ENCODE data around the gene PLEKHB2.
A peak's percentile ranks its signal among the peaks of the same experiment; 100 is the strongest.
"Not testable (repeated sequence)": the region's sequence is repeated elsewhere in the genome, so short reads cannot be mapped to it uniquely, and the experiment has no call there.

Gene PLEKHB2

DNA sequence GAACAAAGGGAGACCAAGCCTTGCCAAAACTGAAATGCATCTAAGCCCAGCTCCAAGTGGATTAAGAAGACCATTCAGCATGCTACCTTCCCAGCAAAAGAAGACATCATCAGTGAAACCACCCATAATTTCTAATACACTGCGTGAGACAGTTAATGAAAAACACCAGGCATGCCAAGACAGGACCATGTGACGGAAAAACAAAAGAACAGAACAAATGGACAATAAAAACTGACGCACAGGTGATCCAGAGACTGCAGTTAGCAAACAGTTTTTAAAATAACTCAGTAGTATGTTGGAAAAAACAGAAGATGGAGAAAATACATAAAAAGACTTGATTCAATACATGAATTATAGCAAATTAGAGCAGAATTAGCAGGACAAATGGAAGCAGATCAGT lies 27.2 kb upstream of the PLEKHB2 start:
- Mint-ChIP-seq H3K36me3 (peaks cover 53 to 68% of the 10 kb centered on the region in 2 donors), H3K4me1 (peaks cover 18 to 51% of the 10 kb centered on the region in 2 donors), H3K27ac (peak overlapping the region; percentile 33), H3K4me3 (no peak overlapping the region), H3K9me3 (no peaks in the 10 kb centered on the region), H3K27me3 (no peaks in the 10 kb centered on the region)
- DNase-seq (no peak), ATAC-seq (replicated peaks) (no peak)

DNA sequence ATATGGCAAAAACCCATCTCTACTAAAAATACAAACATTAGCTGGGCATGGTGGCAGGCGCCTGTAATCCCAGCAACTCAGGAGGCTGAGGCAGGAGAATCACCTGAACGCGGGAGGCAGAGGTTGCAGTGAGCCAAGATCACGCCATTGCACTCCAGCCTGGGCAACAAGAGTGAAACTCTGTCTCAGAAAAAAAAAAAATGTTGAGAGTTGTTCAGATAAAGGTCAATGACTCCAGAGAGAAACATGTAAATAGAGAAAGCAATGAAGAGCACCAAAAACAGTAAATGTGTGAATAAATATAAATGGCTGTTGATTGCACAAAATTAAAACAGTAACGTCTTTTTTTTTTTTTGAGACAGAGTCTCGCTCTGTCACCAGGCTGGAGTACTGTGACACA lies 25.2 kb upstream of the PLEKHB2 start:
- not testable (repeated sequence) for DNase-seq; H3K9me3 Mint-ChIP-seq; ATAC-seq (replicated peaks); H3K4me3 Mint-ChIP-seq; H3K27me3 Mint-ChIP-seq; H3K27ac Mint-ChIP-seq
- Mint-ChIP-seq H3K36me3 (peaks cover 48 to 60% of the 10 kb centered on the region in 2 donors), H3K4me1 (peaks cover 16 to 43% of the 10 kb centered on the region in 2 donors)

DNA sequence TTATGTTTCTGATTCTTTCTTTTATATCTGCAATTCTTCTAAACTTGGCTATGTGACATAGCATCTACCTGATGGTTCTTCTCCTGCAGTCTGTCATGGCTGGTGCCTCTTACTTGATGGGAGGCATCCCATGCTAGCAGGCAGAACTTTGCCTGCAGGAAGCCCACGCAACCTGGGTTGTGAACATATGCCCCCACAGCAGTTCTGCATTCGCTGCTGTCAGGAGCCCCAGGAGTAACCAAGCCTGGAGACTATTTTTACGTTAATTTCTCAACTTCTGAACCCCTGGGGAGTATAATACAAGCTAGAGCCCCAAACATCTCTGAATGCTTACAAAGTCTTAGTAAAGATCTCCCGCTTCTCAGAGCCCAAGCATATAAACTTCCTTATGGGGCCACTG lies 23.9 kb upstream of the PLEKHB2 start:
- ATAC-seq (replicated peaks) (no peak), DNase-seq (no peak)
- H3K4me1 Mint-ChIP-seq, result peaks cover 14 to 42% of the 10 kb centered on the region in 2 donors
- peaks cover 40 to 59% of the 10 kb centered on the region in 2 donors for H3K36me3 Mint-ChIP-seq
- H3K4me3 Mint-ChIP-seq, result no peak overlapping the region
- H3K27me3 Mint-ChIP-seq, result no peaks in the 10 kb centered on the region
- no peaks in the 10 kb centered on the region for H3K9me3 Mint-ChIP-seq
- no peak overlapping the region for H3K27ac Mint-ChIP-seq

DNA sequence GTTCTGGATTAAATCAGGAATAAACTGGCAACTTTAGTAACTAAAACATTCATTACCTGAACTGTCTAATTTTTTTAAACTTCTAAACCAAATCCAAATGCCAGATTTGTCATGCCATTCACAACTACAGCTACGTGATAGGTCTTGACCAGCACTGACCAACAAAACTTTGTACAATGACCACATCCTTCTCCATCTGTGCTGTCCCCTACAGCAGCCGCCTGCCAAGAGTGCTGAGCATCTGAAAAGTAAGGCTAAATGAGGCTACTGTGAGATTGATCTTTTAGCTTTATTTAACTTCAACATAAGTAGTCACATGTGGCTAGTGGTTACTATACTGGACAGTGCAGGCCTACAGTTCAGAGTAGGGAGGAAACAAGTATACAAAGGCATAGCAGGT lies 19.5 kb upstream of the PLEKHB2 start:
- Mint-ChIP-seq H3K36me3 (peaks cover 29 to 56% of the 10 kb centered on the region in 2 donors), H3K27me3 (no peaks in the 10 kb centered on the region), H3K27ac (peak overlapping the region; percentile 31), H3K4me3 (no peak overlapping the region), H3K9me3 (no peaks in the 10 kb centered on the region), H3K4me1 (peaks cover 8 to 30% of the 10 kb centered on the region in 2 donors)
- DNase-seq (no peak), ATAC-seq (replicated peaks) (no peak)

DNA sequence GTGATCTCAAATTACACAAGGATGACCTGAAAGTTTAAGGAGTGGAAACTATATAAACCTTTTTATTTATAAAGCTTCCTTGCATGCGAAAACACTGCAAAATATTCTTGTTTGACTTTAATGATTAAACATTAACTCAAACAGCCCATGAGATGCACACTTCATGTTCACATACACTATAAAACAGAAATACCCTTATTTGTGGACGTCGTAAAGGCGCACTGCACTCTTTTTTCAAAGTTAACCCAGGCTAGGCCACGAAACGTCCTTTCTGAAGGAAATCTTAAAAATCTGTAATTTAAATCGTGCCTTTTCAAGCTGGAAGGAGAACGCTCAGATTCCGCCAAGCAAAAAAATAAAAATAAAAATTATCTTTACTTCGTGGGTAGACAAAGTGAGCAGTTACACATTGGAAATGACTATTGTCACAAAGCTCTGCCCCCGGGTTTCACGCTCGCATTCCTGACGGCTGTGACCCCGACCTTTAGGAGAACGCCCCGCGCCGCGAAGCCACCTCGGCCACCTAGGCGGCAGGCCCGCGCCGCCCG lies 12.6 kb upstream of the PLEKHB2 start:
- H3K4me1 Mint-ChIP-seq, result peaks cover 5 to 14% of the 10 kb centered on the region in 2 donors
- peak overlapping the region; percentile 75 to 87 for H3K4me3 Mint-ChIP-seq
- peak overlapping the region; percentile 76 for H3K27ac Mint-ChIP-seq
- H3K36me3 Mint-ChIP-seq, result peaks cover 9 to 16% of the 10 kb centered on the region in 2 donors
- no peak for DNase-seq
- H3K9me3 Mint-ChIP-seq, result no peaks in the 10 kb centered on the region
- H3K27me3 Mint-ChIP-seq, result no peaks in the 10 kb centered on the region
- ATAC-seq (replicated peaks), result no peak

DNA sequence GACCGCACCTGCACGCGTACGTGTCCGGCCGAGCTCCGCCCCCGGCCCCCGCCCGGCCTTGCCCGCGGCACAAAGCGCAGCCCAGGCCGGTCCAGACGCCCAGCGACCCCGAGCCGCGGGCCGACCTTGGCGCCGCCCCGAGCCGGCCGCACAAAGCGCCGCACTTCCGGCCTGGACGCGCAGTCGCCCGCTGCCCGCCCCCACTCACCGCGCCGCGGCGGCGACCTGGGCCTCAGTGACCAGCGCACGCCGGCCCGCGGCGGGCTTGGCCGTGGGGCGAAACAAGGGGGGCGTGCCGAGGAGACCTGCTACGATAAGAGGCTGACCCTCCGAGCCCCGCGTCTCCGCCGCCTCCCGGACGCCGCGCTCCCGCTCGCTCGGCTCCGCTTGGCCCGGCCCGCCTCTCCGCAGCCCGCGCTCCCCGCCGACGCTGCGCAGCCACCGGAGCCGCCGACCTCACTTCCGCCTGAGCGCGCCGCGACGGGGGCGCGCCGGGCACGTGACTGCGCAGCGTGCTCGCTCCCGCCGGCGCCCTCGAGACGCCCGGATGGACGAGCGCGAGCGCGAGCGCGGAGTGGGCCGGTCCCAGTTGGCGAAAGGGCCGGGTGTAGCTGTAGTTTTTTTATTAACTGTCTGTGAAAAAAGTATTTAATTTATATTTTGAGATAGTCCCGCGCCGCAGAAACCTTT lies 12.0 kb upstream of the PLEKHB2 start, which contains the start of gene FAM168B:
Gene FAM168B, minus strand, starts transcription at position 455 of the 690 bp plus-strand sequence. CDS start 10,814 bp downstream, outside the sequence.
- DNase-seq, result peak; percentile 85

DNA sequence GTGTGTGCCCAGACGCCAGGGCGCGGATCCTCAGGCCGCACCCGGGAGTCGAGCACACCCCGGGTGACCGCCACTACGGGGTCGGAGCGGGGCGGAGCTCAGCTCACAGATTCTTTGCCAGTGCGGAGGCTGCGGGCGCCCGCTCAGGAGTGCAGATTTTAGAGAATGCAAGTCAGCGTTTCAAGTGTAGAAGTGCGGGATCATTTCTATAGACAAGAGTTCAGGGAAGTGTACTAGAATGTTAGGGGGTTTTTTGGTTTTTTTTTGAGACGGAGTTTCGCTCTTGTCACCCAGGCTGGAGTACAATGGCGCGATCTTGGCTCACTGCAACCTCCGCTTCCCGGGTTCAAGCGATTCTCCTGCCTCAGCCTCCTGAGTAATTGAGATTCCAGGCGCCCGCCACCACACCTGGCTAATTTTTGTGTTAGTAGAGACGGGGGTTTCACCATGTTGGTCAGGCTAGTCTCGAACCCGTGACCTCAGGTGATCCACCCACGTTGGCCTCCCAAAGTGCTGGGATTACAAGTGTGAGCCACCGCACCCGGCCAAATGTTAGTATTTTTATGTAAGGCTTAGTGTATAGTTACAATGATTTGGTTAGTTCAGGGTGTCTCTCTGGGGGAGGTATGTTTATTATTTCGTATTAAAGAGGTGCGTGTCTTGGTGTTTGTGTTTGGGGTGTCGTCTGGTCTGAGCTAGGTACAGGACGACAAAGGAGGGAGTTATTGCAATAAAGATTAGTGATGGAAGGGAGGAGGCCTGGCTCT lies 11.3 kb upstream of the PLEKHB2 start:
- Mint-ChIP-seq H3K27me3 (no peaks in the 10 kb centered on the region), H3K9me3 (no peaks in the 10 kb centered on the region)

More for the DNA sequence above, 12.0 kb upstream of the PLEKHB2 start, which contains the start of gene FAM168B:
- H3K4me1 Mint-ChIP-seq, result peaks cover 5 to 14% of the 10 kb centered on the region in 2 donors
- no peaks in the 10 kb centered on the region for H3K9me3 Mint-ChIP-seq
- ATAC-seq (replicated peaks), result peak; percentile 85 to 91
- H3K36me3 Mint-ChIP-seq, result peaks cover 7 to 12% of the 10 kb centered on the region in 2 donors
- peak within 1 kb of the TSS; percentile 96 for H3K27ac Mint-ChIP-seq
- H3K4me3 Mint-ChIP-seq, result peak within 1 kb of the TSS; percentile 87 to 90
- H3K27me3 Mint-ChIP-seq, result no peaks in the 10 kb centered on the region

DNA sequence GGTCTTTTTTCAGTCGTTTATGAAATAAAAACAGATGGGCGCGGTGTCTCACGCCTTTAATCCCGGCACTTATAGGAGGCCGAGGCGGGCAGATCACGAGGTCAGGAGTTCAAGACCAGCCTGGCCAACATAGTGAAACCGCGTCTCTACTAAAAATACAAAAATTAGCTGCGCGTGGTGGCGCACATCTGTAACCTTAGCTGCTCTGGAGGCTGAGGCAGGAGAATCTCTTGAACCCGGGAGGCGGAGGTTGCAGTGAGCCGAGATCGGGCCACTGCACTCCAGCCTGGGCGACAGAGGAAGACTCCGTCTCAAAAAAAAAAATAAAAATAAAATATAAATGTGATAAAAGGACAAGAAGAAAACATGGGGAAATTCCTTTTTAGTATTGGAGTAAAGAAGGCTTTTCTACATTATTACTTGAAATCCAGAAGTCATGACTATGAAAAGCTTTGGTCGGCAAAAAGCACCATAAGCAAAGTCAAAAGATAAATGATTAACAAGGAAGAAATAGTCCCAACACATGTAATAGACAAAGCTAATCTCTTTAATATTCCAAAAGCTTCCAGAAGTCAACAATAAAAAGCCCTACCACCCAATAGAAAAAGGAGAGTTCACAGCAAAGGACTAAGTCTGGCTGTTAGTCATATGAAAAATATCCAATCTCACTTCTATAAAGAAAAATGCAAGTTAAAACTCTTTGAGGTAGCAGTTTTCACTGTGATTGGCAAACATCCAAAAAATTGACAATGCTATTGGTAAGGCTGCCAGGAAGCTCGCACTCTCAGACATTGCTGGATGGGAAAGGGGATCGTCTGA lies 10.5 kb upstream of the PLEKHB2 start:
- DNase-seq (no peak), ATAC-seq (replicated peaks) (no peak)
- H3K4me1 Mint-ChIP-seq, result peaks cover 3 to 14% of the 10 kb centered on the region in 2 donors
- H3K27ac Mint-ChIP-seq, result peak overlapping the region; percentile 96
- no peaks in the 10 kb centered on the region for H3K9me3 Mint-ChIP-seq
- peak overlapping the region; percentile 87 to 90 for H3K4me3 Mint-ChIP-seq
- H3K27me3 Mint-ChIP-seq, result no peaks in the 10 kb centered on the region
- no peaks in the 10 kb centered on the region for H3K36me3 Mint-ChIP-seq

More for the DNA sequence above, 11.3 kb upstream of the PLEKHB2 start:
- peak overlapping the region; percentile 96 for H3K27ac Mint-ChIP-seq
- H3K4me1 Mint-ChIP-seq, result peaks cover 3 to 14% of the 10 kb centered on the region in 2 donors
- H3K4me3 Mint-ChIP-seq, result peak overlapping the region; percentile 87 to 90
- DNase-seq (no peak), ATAC-seq (replicated peaks) (peak; percentile 78 to 83)
- H3K36me3 Mint-ChIP-seq, result peaks cover 4 to 7% of the 10 kb centered on the region in 2 donors

DNA sequence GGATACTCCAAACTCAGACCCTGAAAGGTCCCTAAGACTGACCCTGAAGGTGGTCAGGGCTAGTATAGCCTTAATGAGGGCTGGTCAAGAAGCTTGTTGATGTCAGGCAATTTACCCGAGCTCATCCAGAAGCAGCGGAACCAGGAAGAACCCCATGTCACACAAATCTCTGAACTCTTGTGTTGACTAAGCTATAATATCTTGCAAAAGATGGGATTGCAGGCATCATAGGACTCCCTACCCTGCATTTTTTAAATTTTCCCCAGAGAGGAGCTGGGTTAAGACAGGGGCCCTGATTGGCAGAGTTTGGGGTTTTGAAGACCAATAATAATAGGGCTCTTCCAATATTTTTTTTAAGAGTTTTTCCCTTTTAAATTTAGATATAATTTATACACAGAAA lies 2.0 kb upstream of the PLEKHB2 start:
- no peak for DNase-seq
- peaks cover 6 to 10% of the 10 kb centered on the region in 2 donors for H3K36me3 Mint-ChIP-seq
- H3K27ac Mint-ChIP-seq, result no peak overlapping the region
- H3K4me3 Mint-ChIP-seq, result no peak overlapping the region
- no peak for ATAC-seq (replicated peaks)
- no peaks in the 10 kb centered on the region for H3K9me3 Mint-ChIP-seq
- no peaks in the 10 kb centered on the region for H3K27me3 Mint-ChIP-seq
- peaks cover 17 to 37% of the 10 kb centered on the region in 2 donors for H3K4me1 Mint-ChIP-seq

DNA sequence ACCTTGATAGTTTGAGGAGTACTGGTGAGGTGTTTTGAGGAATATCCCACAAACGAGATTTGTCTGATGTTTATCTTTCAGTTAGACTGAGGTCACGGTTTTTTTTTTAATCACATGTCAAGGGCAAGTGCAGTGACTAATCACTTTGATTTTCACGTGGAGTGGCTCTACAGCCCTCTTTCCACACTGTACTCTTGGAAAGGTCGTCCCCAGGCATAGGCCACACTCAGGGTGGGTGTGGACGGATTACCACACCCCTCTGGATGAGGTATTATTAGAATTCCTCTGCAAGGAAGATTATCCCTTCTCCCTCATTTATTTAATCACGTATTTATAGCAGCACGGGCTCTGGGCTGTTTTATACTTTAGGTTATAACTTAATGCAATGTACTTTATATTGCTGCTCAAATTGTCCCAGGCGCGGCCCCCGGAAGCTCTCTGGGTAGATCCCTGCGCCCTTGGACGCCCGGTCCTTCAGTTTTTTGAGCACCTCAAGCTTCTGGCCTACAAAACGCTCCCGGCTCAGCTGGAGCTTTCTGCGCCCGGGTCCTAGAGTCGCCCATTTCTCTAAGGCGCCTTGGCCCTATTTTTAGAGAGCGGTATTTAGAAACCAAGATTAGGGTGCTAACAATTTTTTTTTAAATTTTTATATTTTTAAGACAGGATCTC lies 515 bp upstream of the PLEKHB2 start:
- Mint-ChIP-seq H3K36me3 (peaks cover 6 to 15% of the 10 kb centered on the region in 2 donors), H3K4me3 (peak overlapping the region; percentile 95 to 98), H3K9me3 (no peaks in the 10 kb centered on the region), H3K4me1 (peaks cover 17 to 37% of the 10 kb centered on the region in 2 donors), H3K27ac (peak overlapping the region; percentile 97), H3K27me3 (no peaks in the 10 kb centered on the region)
- peak; percentile 77 to 83 for ATAC-seq (replicated peaks)
- peak; percentile 31 for DNase-seq

DNA sequence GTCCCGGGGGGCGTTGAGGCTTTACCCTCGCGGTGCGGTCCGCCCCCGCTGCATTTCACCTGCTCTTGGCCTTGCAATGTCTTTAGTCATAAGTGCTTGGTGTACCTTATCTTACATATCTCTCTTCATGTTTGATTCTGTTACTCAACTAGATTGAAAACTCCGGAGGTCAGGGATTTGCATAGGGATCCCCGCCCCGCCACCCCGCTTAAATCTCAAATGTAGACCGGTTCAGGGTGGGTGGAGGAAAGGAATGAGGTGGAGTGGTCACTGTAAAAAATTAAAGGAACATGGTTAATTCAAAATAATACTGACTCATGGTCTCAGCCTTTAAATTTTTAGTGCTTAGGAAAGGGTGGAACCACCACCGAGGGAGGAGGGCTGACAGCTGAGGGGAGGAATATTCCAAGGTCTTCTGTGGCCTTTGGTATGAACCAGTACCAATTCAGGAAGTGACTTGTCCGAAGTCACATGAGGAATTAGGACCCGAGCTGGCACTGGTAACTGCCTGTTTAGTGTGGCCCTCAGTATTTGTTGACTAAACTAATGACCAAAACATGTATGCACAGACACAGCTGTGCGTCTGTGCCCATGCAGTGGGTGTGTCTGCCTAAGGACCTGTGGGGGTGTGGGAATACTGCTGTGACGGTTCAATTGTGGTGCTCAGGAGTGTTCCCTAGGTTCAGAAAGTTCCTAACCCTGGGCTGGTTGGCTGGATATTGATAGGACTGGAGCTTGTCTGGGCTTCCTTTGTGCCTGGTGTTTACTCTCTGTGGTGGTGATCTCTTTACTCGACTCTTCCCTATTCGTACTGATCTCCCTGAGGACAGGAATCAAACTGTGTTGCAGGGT lies 1.0 kb downstream of the PLEKHB2 start:
- Mint-ChIP-seq H3K4me3 (peak overlapping the region; percentile 95 to 98), H3K9me3 (no peaks in the 10 kb centered on the region), H3K27ac (peak overlapping the region; percentile 97), H3K27me3 (no peaks in the 10 kb centered on the region), H3K36me3 (peaks cover 17 to 26% of the 10 kb centered on the region in 2 donors), H3K4me1 (peaks cover 26 to 50% of the 10 kb centered on the region in 2 donors)
- ATAC-seq (replicated peaks), result peak; percentile 31
- peak; percentile 20 for DNase-seq

DNA sequence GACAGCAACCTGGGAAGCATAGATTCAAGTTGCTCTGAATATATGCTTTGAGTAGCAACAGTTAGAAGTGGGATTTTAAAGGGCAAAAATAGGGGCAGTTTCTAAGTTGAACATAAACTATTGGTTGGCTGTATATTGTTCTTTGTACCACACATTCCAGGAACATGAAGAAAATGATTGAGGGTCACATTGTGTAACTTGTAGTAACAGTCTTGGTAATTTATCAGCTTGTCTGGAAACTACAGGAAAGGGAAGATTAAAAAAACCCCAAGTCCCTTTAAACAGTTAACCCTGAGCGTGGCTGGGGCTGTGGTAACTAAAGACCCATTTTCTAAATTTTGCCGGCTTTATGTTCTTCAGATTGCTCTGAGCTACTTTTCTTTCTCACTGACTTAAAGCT lies 7.4 kb downstream of the PLEKHB2 start:
- Mint-ChIP-seq H3K9me3 (peaks cover 6 to 7% of the 10 kb centered on the region in 2 donors), H3K4me1 (peaks cover 21 to 47% of the 10 kb centered on the region in 2 donors), H3K27ac (no peak overlapping the region), H3K36me3 (peaks cover 55 to 67% of the 10 kb centered on the region in 2 donors), H3K4me3 (no peak overlapping the region), H3K27me3 (no peaks in the 10 kb centered on the region)
- DNase-seq (no peak), ATAC-seq (replicated peaks) (no peak)
